H1 (cell line): ENCODE measurements around the gene FGGY. TPM values are rescaled to one million over a fixed set of nuclear protein-coding genes. Genes with fewer than 3 reads are reported as not detected.

ENCODE experiments used
- ASH2L ChIP-seq: fragments of 200-600, 300-600 bp; sonication (generic); IDR thresholded peaks from one replicate; pipeline ENCODE4 v1.7.1; 2017; ENCODE audit warnings: low read length
- CHD1 ChIP-seq: IDR thresholded peaks from 2 replicates; pipeline ENCODE4 v1.6.1; 2012; ENCODE audit warnings: low read depth, low read length, improper control_type of control experiment
- CHD7 ChIP-seq: fragments of 300-600 bp; sonication (generic); IDR thresholded peaks from 2 replicates; pipeline ENCODE4 v1.7.1; 2012; ENCODE audit warnings: low read length, moderate library complexity, mild to moderate bottlenecking, inconsistent platforms; ENCODE audit not compliant: insufficient replicate concordance
- CREB1 ChIP-seq: IDR thresholded peaks from 2 replicates; pipeline ENCODE4 v1.6.1; 2012; ENCODE audit warnings: inconsistent platforms
- JUN ChIP-seq: IDR thresholded peaks from 2 replicates; pipeline ENCODE4 v1.6.1; 2011; ENCODE audit warnings: low read depth, mild to moderate bottlenecking, improper control_type of control experiment, low read length
- RNF2 ChIP-seq: fragments of 200-900, 300-1000 bp; sonication (generic); IDR thresholded peaks from 2 replicates; pipeline ENCODE4 v1.7.1; 2016; ENCODE audit warnings: borderline replicate concordance, low read depth, mild to moderate bottlenecking, antibody characterized with exemption, low read length; ENCODE audit not compliant: poor library complexity, severe bottlenecking; ENCODE audit errors: missing control alignments
- SAP30 ChIP-seq: fragments of 300-600 bp; sonication (generic); IDR thresholded peaks from 2 replicates; pipeline ENCODE4 v1.7.1; 2012; ENCODE audit warnings: low read length, moderate library complexity, mild to moderate bottlenecking, inconsistent platforms; ENCODE audit not compliant: insufficient read depth, insufficient replicate concordance
- SIRT6 ChIP-seq: IDR thresholded peaks from one replicate; pipeline ENCODE4 v1.7.1; 2012; ENCODE audit warnings: low read length, inconsistent platforms
- SP2 ChIP-seq: IDR thresholded peaks from 2 replicates; pipeline ENCODE4 v1.6.1; 2012; ENCODE audit warnings: mild to moderate bottlenecking, low read length, inconsistent platforms
- TEAD4 ChIP-seq: IDR thresholded peaks from 2 replicates; pipeline ENCODE4 v1.6.1; 2012; ENCODE audit warnings: low read depth, low read length, inconsistent platforms, mixed read lengths
- polyA plus RNA-seq, 7 experiments: library from polyadenylated mRNA; depleted of rRNA in 3 of 7; stranded (reverse) in 5 of 7; unstranded in 2 of 7; fragments of >200 nt in 5 of 7; fragments of 200-250 nt in 2 of 7; gene quantifications; 1 replicate in 5 of 7; 2 replicates in 1 of 7; 4 replicates in 1 of 7; pipeline versions ENCODE4 v1.2.1 to v1.2.3, GENCODE V29; 2011 to 2013; ENCODE audit warnings: missing spikeins in 2 of 7, mixed read lengths in 2 of 7
- total RNA-seq: library from RNA; stranded (reverse); fragmentation: NEBNext Ultra II Directional; extraction: Animal tissue kit (Norgen Biotek cat#: 25700); gene quantifications from 2 replicates; pipeline ENCODE4 v1.2.1, GENCODE V29; 2021

Gene FGGY
- total and polyA plus RNA-seq, 2 of the 8 experiments (the other 6 are each of a cell fraction or from before 2014, with no cell fraction given) = 10.3 to 12.5 TPM

GRCh38 chr1:59755069-59755685, 458.3 kb downstream of the FGGY start (continued):
- no peak for TF ChIP-seq CHD7
- TF ChIP-seq CREB1 = no peak
- TF ChIP-seq SP2 = no peak
- no peak for TF ChIP-seq SIRT6
- TF ChIP-seq ASH2L = no peak
- TF ChIP-seq RNF2 = no peak
- TF ChIP-seq SAP30 = no peak
- TF ChIP-seq CHD1 = no peak
- no peak for TF ChIP-seq TEAD4
- no peak for TF ChIP-seq JUN
